ENCODE data around the gene DMD.

The DMD gene

GRCh38 chrX:33045882-33046281, 165.5 kb downstream of the DMD start:
- H3K4me3 ChIP-seq (ENCODE audit: low read depth, low read length), result no peak overlapping the region
- TF ChIP-seq CTCF (IDR thresholded peaks at IDR 0.05; ENCODE audit: low read depth, low read length), result no peak

- no peak for TF ChIP-seq CTCF (IDR thresholded peaks at IDR 0.05; ENCODE audit: low read depth, low read length)
- no peak overlapping the region for H3K4me3 ChIP-seq (ENCODE audit: low read depth, low read length)
Measured at GRCh38 chrX:33045245-33045644, 166.1 kb downstream of the DMD start.

DNA sequence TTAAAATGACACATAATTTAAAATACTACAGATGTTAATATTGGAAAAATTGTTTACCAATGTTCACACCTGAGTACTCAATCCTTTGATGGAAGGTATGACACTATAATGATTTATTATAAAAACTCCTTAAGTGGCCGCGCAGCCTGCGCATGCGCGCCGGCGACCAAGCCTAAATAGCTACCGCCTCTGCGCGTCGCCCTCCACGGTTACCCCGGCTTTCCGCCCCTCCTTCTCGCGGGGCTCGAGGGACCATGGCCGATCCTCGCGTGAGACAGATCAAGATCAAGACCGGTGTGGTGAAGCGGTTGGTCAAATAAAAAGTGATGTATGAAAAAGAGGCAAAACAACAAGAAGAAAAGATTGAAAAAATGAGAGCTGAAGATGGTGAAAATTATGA, 170.2 kb downstream of the DMD start:
- TF ChIP-seq CTCF (IDR thresholded peaks at IDR 0.05; ENCODE audit: low read depth, low read length), result no peak
- H3K4me3 ChIP-seq (ENCODE audit: low read depth, low read length), result no peak overlapping the region

DNA sequence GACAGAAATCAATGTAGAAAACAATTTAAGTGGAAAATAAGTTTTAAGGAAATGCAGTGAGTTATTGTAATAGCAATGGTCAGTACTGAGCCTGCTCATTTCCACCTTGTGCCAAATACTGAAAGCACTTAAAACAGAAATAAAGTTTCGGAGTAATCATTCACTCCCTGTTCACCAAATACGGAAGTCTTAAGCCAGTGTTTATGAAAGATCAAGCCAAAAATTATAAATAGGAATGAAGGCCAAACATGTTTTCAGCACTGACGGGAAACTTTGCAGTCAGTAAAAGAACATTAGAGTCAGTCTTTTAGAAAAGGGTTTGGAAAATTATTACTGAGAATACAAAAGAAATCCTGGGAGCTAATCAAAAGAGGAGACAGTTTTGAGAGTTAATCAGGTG, 178.6 kb downstream of the DMD start:
- TF ChIP-seq CTCF (IDR thresholded peaks at IDR 0.05; ENCODE audit: low read depth, low read length), result no peak
- no peak overlapping the region for H3K4me3 ChIP-seq (ENCODE audit: low read depth, low read length)

- no peak for TF ChIP-seq CTCF (IDR thresholded peaks at IDR 0.05; ENCODE audit: low read depth, low read length)
- no peak overlapping the region for H3K4me3 ChIP-seq (ENCODE audit: low read depth, low read length)
Measured at GRCh38 chrX:33014949-33015348, 196.4 kb downstream of the DMD start.

GRCh38 chrX:33014086-33014485, 197.3 kb downstream of the DMD start:
- no peak for TF ChIP-seq CTCF (IDR thresholded peaks at IDR 0.05; ENCODE audit: low read depth, low read length)
- H3K4me3 ChIP-seq (ENCODE audit: low read depth, low read length), result no peak overlapping the region

DNA sequence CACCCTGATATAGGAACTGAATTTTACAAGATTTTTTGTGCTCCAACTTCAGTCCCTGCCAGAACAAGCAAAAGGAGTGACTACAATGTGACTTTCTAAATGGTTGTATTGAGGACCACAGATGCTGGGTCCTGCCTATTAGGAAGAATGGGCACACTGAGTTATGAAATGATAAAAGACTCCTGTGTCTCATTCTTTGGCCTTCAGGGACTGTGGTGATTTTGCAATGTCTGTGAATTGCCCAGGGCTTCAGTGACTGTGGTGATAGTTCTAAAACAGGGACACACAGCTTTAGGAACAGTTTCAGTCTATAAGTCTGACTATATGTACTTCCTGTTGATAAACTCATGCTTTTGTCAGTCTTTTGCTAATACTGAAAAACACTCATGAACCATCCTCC, 210.2 kb downstream of the DMD start:
- no peak for TF ChIP-seq CTCF (IDR thresholded peaks at IDR 0.05; ENCODE audit: low read depth, low read length)
- no peak overlapping the region for H3K4me3 ChIP-seq (ENCODE audit: low read depth, low read length)

Measured in WI38 (cell line).